Effector CD8-positive, alpha-beta T cell (primary cell): ENCODE measurements around the gene BABAM1.

ENCODE experiments used
- DNase-seq: peaks from one replicate; lab custom pipeline; 2025; lab: John Stamatoyannopoulos, UW

The BABAM1 gene

GRCh38 chr19:17321655-17322489 is 54.6 kb downstream of the BABAM1 start:
- no peak for DNase-seq

GRCh38 chr19:17322854-17323253 is 55.6 kb downstream of the BABAM1 start:
- DNase-seq, result no peak

GRCh38 chr19:17323300-17323963 is 56.2 kb downstream of the BABAM1 start:
- no peak for DNase-seq

GRCh38 chr19:17323964-17324332 is 56.7 kb downstream of the BABAM1 start:
- no peak for DNase-seq

- DNase-seq, result no peak
These were observed 57.3 kb downstream of the BABAM1 start for GRCh38 chr19:17324357-17325114.

GRCh38 chr19:17325133-17325532 is 57.9 kb downstream of the BABAM1 start:
- DNase-seq, result no peak

GRCh38 chr19:17325881-17326594 is 58.8 kb downstream of the BABAM1 start:
- no peak for DNase-seq

- no peak for DNase-seq
These were observed 59.3 kb downstream of the BABAM1 start for GRCh38 chr19:17326595-17326966.

GRCh38 chr19:17327068-17327653 is 59.9 kb downstream of the BABAM1 start:
- DNase-seq, result no peak

GRCh38 chr19:17327654-17328516 is 60.6 kb downstream of the BABAM1 start:
- DNase-seq, result peak; percentile 52
